T-helper 2 cell treated with Interferon-gamma antibody and Interleukin-4, amounts not matched to agents 5 μg/mL and 100 μg/mL, for 36 hours (primary cell): Measurements from ENCODE around the gene MPZL1.
A peak's percentile ranks its signal among the peaks of the same experiment; 100 is the strongest.
"Not testable (repeated sequence)": the region's sequence is repeated elsewhere in the genome, so short reads cannot be mapped to it uniquely, and the experiment has no call there.

ENCODE experiments used
- DNase-seq: peaks from one replicate; pipeline ENCODE4 v3.0.0; 2021; ENCODE audit warnings: low spot score
- H3K27ac Mint-ChIP-seq: one replicate; pipeline ENCODE4 v1.8.0; 2021; ENCODE audit warnings: mild to moderate bottlenecking, mixed read lengths
- H3K27me3 Mint-ChIP-seq: one replicate; pipeline ENCODE4 v1.8.0; 2021; ENCODE audit warnings: low read depth, mixed read lengths
- H3K36me3 Mint-ChIP-seq: one replicate; pipeline ENCODE4 v1.8.0; 2021; ENCODE audit warnings: low read depth, mixed read lengths
- H3K4me1 Mint-ChIP-seq: one replicate; pipeline ENCODE4 v1.8.0; 2021; ENCODE audit warnings: low read depth, mixed read lengths
- H3K4me3 Mint-ChIP-seq: one replicate; pipeline ENCODE4 v1.8.0; 2022; ENCODE audit warnings: mild to moderate bottlenecking, moderate library complexity, mixed read lengths
- H3K9me3 Mint-ChIP-seq: one replicate; pipeline ENCODE4 v1.8.0; 2021; ENCODE audit warnings: mixed read lengths

Gene MPZL1

GRCh38 chr1:167717351-167717750 lies 4.4 kb upstream of the MPZL1 start:
- Mint-ChIP-seq H3K27me3 (peaks cover 12% of the 10 kb centered on the region), H3K27ac (peak overlapping the region; percentile 65), H3K4me1 (peaks cover 52% of the 10 kb centered on the region), H3K9me3 (no peaks in the 10 kb centered on the region), H3K4me3 (peak overlapping the region; percentile 98), H3K36me3 (peaks cover 1% of the 10 kb centered on the region)
- DNase-seq = no peak

- Mint-ChIP-seq H3K9me3 (no peaks in the 10 kb centered on the region), H3K4me1 (peaks cover 53% of the 10 kb centered on the region), H3K4me3 (peak overlapping the region; percentile 19), H3K27ac (peak overlapping the region; percentile 0), H3K36me3 (peaks cover 1% of the 10 kb centered on the region), H3K27me3 (peaks cover 6% of the 10 kb centered on the region)
- no peak for DNase-seq
Measured at GRCh38 chr1:167718914-167719691, 2.7 kb upstream of the MPZL1 start.

- H3K36me3 Mint-ChIP-seq, DNase-seq, H3K9me3 Mint-ChIP-seq, H3K27me3 Mint-ChIP-seq: not testable (repeated sequence)
- Mint-ChIP-seq H3K4me1 (peaks cover 55% of the 10 kb centered on the region), H3K4me3 (peak overlapping the region; percentile 19), H3K27ac (peak overlapping the region; percentile 0)
Measured at GRCh38 chr1:167719715-167720421, 1.9 kb upstream of the MPZL1 start.

- peak overlapping the region; percentile 78 for H3K4me3 Mint-ChIP-seq
- peaks cover 5% of the 10 kb centered on the region for H3K36me3 Mint-ChIP-seq
- no peaks in the 10 kb centered on the region for H3K9me3 Mint-ChIP-seq
- no peaks in the 10 kb centered on the region for H3K27me3 Mint-ChIP-seq
- peak overlapping the region; percentile 3 for H3K27ac Mint-ChIP-seq
- H3K4me1 Mint-ChIP-seq = peaks cover 51% of the 10 kb centered on the region
- no peak for DNase-seq
Measured at GRCh38 chr1:167720965-167721616, 691 bp upstream of the MPZL1 start.

GRCh38 chr1:167722152-167722869 lies 529 bp downstream of the MPZL1 start:
- no peak for DNase-seq
- Mint-ChIP-seq H3K4me1 (peaks cover 46% of the 10 kb centered on the region), H3K27me3 (no peaks in the 10 kb centered on the region), H3K9me3 (no peaks in the 10 kb centered on the region), H3K36me3 (peaks cover 5% of the 10 kb centered on the region), H3K4me3 (peak overlapping the region; percentile 78), H3K27ac (no peak overlapping the region)

GRCh38 chr1:167722870-167723251 lies 1.1 kb downstream of the MPZL1 start:
- H3K36me3 Mint-ChIP-seq = peaks cover 5% of the 10 kb centered on the region
- H3K27me3 Mint-ChIP-seq = no peaks in the 10 kb centered on the region
- no peak for DNase-seq
- no peaks in the 10 kb centered on the region for H3K9me3 Mint-ChIP-seq
- peaks cover 46% of the 10 kb centered on the region for H3K4me1 Mint-ChIP-seq
- no peak overlapping the region for H3K27ac Mint-ChIP-seq
- H3K4me3 Mint-ChIP-seq = peak overlapping the region; percentile 78

- peak overlapping the region; percentile 78 for H3K4me3 Mint-ChIP-seq
Measured at GRCh38 chr1:167723707-167724323, 2.0 kb downstream of the MPZL1 start.

GRCh38 chr1:167726008-167726407 lies 4.2 kb downstream of the MPZL1 start:
- H3K27ac Mint-ChIP-seq = no peak overlapping the region
- H3K27me3 Mint-ChIP-seq = no peaks in the 10 kb centered on the region

More at GRCh38 chr1:167723707-167724323, 2.0 kb downstream of the MPZL1 start:
- no peak for DNase-seq
- Mint-ChIP-seq H3K36me3 (peaks cover 5% of the 10 kb centered on the region), H3K9me3 (no peaks in the 10 kb centered on the region), H3K27me3 (no peaks in the 10 kb centered on the region), H3K4me1 (peaks cover 44% of the 10 kb centered on the region), H3K27ac (no peak overlapping the region)

GRCh38 chr1:167728818-167729410 lies 7.1 kb downstream of the MPZL1 start:
- H3K4me3 Mint-ChIP-seq = no peak overlapping the region
- H3K27ac Mint-ChIP-seq = no peak overlapping the region
- peaks cover 9% of the 10 kb centered on the region for H3K36me3 Mint-ChIP-seq
- no peaks in the 10 kb centered on the region for H3K9me3 Mint-ChIP-seq
- no peaks in the 10 kb centered on the region for H3K27me3 Mint-ChIP-seq
- H3K4me1 Mint-ChIP-seq = peaks cover 11% of the 10 kb centered on the region
- no peak for DNase-seq

More at GRCh38 chr1:167726008-167726407, 4.2 kb downstream of the MPZL1 start:
- H3K36me3 Mint-ChIP-seq = peaks cover 10% of the 10 kb centered on the region
- no peaks in the 10 kb centered on the region for H3K9me3 Mint-ChIP-seq
- no peak for DNase-seq
- H3K4me3 Mint-ChIP-seq = no peak overlapping the region
- H3K4me1 Mint-ChIP-seq = peaks cover 24% of the 10 kb centered on the region

- Mint-ChIP-seq H3K27ac (no peak overlapping the region), H3K4me1 (no peaks in the 10 kb centered on the region), H3K4me3 (no peak overlapping the region), H3K9me3 (no peaks in the 10 kb centered on the region), H3K36me3 (peaks cover 11% of the 10 kb centered on the region), H3K27me3 (no peaks in the 10 kb centered on the region)
- no peak for DNase-seq
Measured at GRCh38 chr1:167734227-167734626, 12.4 kb downstream of the MPZL1 start.

GRCh38 chr1:167734841-167735240 lies 13.1 kb downstream of the MPZL1 start:
- Mint-ChIP-seq H3K36me3 (peaks cover 11% of the 10 kb centered on the region), H3K27ac (no peak overlapping the region), H3K4me1 (no peaks in the 10 kb centered on the region), H3K9me3 (no peaks in the 10 kb centered on the region), H3K27me3 (no peaks in the 10 kb centered on the region), H3K4me3 (no peak overlapping the region)
- DNase-seq = no peak

GRCh38 chr1:167737169-167737568 lies 15.4 kb downstream of the MPZL1 start:
- DNase-seq = no peak
- Mint-ChIP-seq H3K9me3 (no peaks in the 10 kb centered on the region), H3K27ac (no peak overlapping the region), H3K4me1 (no peaks in the 10 kb centered on the region), H3K36me3 (peaks cover 5% of the 10 kb centered on the region), H3K27me3 (no peaks in the 10 kb centered on the region), H3K4me3 (no peak overlapping the region)

- peaks cover 5% of the 10 kb centered on the region for H3K36me3 Mint-ChIP-seq
- H3K27me3 Mint-ChIP-seq = no peaks in the 10 kb centered on the region
- DNase-seq = no peak
- no peaks in the 10 kb centered on the region for H3K9me3 Mint-ChIP-seq
- peaks cover 2% of the 10 kb centered on the region for H3K4me1 Mint-ChIP-seq
- H3K4me3 Mint-ChIP-seq = no peak overlapping the region
- no peak overlapping the region for H3K27ac Mint-ChIP-seq
Measured at GRCh38 chr1:167738158-167738557, 16.4 kb downstream of the MPZL1 start.
